HG03575 (cell line): ENCODE measurements around the gene CCDC8.
"Not testable (repeated sequence)": the region's sequence is repeated elsewhere in the genome, so short reads cannot be mapped to it uniquely, and the experiment has no call there.

Experiments used
- ATAC-seq: cut with Tn5 transposase; IDR thresholded peaks from one replicate; pipeline ENCODE4 v1.9.1; 2021; ENCODE audit not compliant: unreplicated experiment, insufficient number of reproducible peaks, low FRiP score; ENCODE audit errors: extremely low read depth

CCDC8 gene

GRCh38 chr19:46429999-46430398, 16.6 kb upstream of the CCDC8 start:
- no peak for ATAC-seq

GRCh38 chr19:46428239-46429135, 15.1 kb upstream of the CCDC8 start, which contains the start of gene PNMA8C:
Gene PNMA8C (minus strand): TSS chr19:46428936. CDS start chr19:46428359, 577 bp downstream.
- ATAC-seq: no peak

DNA sequence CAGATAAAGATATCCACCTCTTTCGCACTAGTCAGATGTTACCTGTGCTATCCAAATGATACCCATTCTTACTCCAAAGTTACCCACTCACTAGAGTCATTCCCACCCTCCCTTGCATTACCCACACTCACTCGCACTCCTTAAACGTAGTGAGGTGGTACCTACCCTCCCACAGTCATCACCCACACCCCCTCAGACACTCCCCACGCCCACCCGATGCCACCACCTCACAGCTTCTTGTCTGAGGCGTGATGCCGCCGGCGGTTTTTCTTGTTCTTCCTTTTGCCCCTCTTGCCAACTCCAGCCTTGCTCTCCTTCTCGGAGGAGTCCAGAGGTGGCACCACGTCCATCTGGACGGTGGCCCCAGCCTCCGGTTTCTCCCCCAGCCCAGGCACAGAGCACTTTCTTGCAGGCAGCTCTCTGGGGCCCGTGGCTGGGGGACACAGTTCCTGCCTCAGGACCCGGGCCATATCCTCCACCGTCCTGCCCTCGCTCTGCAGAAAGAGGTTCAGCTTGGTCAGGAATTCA, 14.2 kb upstream of the CCDC8 start:
- ATAC-seq: no peak

DNA sequence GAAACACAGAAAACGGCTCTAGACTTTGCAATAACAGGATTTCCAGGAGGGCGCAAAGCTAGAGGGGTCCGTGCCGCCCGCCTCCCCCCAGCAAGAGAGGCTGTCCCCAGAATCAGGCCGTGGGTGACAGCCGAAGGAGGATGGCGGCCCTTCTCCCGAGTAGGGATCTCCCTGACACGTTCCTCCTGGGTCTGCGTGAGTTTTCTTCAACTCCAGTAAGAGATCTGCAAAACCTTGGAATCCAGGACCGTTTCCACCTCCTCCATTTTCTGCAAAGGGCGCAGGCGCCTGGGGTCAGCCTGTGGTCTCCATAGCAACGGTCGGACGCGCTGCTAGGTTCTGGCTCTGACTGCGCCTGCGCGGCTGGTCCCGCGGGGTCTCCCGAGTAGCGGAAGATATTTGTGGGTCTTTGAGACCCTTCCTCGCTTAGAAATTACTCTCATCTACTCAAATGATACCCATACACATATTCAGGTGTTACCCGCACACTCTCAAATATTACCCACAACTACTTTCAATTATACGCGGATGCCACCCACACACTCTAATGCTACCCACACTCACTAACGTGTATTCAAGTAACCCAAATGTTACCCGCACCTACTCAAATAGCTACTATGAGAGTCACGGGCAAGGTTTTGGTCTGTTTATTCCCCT, 13.3 kb upstream of the CCDC8 start:
- no peak for ATAC-seq

DNA sequence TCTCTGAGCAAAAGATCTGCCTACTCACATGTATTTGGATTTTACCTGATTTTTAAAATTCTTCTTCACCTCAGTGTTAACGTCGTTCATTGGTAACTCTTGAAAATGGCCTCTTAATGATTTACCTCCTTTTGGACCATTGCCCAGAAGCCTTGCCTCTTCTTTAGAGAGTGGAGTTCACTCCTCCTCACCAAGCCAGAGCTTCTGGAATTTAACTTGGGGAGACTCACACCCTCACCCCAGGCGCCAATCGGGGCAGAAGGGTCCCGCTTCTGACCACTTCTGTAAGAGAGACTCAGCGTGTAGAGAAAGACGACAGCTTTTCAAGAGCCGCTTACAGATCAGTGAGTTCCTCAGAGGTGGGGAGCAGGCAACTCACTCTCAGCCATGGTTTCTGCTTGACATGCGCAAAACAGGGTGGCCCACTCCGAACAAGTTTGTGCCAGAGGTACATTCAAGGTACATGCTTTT, 12.7 kb upstream of the CCDC8 start:
- ATAC-seq: no peak

DNA sequence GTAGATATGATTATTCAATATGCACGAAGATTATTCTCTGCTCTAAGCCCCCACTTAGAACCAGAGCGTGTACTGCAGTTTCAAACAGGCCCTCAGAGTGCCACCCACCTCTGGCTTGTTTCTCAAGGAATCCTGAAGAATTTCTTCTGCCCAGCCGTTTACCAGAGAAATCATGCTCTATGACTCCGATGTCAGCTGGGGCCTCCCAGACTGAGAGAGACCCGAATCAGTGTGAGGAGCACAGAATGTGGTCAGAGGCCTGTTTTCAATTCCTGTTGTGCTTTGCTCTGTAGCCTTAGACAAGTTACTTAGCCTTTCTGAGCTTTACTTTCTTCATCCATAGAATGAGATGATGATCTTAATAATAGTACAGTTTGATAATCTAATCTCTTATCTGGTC, 9.8 kb upstream of the CCDC8 start:
- no peak for ATAC-seq

- ATAC-seq: no peak
Observed at GRCh38 chr19:46422344-46422743, 9.0 kb upstream of the CCDC8 start.

DNA sequence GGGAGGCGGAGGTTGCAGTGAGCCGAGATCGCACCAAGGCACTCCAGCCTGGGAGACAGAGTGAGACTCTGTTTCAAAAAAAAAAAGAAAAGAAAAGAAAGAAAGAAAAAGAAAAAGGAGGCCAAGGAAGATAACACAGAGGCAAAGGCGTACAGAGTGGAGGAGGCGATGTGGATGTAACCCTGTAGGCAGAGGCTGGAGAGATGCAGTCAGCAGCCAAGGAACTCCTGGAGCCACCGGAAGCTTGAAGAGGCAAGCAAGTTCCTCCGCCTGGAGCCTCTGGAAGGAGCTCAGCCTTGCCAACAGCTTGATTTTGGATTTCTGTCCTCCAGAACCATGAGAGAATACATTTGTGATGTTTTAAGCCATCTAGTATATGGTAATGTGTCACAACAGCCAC, 6.7 kb upstream of the CCDC8 start:
- ATAC-seq: no peak

DNA sequence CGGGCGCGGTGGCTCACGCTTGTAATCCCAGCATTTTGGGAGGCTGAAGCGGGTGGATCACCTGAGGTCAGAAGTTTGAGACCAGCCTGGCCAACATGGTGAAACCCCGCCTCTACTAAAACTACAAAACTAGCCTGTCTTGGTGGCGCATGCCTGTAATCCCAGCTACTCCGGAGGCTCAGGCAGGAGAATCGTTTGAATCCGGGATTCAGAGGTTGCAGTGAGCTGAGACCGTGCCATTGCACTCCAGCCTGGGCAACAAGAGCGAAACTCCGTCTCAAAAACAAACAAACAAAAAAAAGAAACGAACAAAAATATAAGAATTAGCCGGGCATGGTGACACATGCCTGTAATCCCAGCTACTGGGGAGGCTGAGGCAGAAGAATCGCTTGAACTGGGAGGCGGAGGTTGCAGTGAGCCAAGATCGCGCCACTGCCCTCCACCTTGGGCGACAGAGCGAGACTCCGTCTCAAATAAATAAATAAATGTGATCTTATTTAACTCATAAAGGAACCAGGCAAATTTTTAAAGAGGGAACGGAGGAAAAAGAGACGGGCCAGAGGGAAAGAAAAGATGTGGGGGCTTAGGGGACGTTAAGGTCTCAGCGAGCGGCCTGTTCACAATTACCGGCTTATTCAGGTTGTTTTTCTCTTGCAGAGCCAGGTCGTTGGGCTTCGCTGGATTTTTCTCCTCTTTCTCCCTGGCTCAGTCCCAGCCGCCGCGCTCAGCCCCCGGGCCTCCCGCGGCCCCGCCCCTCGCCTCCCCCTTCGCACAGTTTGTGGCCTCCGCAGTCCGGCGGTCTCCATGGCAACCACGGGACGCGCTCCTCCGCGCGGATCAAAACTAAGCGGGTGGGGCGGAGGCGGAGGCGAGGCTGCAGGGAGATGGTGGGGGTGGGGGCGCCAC, 2.7 kb upstream of the CCDC8 start:
- ATAC-seq: not testable (repeated sequence)

- ATAC-seq: not testable (repeated sequence)
Observed at GRCh38 chr19:46414899-46415298, 1.5 kb upstream of the CCDC8 start.

DNA sequence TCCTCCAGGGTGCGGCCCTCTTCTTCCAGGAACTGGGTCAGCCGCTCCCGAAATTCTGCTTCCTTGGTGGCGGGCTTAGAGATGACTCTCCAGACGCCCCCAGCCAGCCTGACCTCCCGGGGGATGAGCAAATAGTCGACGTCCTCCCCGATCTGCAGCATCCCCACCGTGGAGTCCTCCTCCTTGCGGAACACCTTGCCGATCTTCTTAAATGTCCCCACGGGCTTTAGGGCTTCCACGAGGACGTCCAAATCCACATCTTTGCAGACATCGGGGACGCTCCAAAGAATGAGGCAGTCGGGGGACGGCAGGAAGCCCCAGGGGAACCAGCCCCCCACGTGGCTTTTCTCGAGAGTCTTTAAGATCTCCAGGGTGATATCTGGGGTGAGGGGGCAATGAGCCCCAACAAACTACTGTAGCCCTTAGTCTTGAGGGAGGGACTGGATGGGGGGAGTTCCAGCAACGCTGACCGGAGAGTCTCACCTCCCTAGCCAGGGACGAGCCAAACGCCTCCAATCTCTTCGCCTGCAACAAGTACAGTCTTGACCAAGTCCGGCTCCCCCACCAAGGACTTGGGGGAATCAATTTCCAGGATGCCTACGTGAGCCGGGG, 608 bp downstream of the CCDC8 start:
- ATAC-seq: no peak

- ATAC-seq: no peak
Observed at GRCh38 chr19:46411925-46412649, 1.3 kb downstream of the CCDC8 start.

DNA sequence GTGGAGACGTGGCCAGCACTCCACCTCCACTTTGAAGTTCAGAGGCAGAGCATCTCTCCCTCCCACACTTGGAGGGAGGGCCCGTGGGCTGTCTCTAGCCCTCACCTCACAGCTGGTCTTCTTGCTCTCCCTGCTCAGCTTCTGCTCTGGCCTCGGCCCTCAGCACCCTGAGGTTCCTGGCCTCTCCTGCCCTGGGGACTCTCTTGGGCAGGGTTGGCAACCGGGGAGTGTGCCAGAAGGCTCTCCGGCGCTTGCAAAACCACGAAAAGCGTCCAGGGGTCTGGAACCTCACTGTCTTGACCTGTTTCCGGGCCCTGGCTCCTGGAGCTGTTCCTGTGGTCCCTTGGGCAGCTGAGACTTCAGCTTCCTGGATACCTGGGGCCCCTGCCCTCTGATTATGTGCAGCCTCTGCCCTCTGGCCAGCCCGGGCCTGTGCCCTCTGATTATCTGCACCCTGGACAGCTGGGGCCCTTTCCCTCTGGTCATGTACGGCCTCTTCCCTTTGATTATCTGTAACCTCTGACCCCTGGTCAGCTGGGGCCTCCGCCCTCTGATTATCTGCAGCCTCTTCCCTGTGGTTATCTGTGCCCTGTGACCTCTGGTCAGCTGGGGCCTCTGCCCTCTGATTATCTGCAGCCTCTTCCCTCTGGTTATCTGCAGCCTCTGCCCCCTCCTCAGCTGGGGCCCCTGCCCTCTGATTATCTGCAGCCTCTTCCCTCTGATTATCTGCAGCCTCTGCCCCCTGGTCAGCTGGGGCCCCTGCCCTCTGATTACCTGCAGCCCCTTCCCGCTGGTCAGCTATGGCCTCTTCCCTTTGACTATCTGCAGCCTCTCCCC, 2.1 kb downstream of the CCDC8 start:
- ATAC-seq: no peak

GRCh38 chr19:46410205-46411087, 2.9 kb downstream of the CCDC8 start:
- no peak for ATAC-seq

- no peak for ATAC-seq
Observed at GRCh38 chr19:46409191-46409590, 4.2 kb downstream of the CCDC8 start.

- ATAC-seq: no peak
Observed at GRCh38 chr19:46408664-46409039, 4.7 kb downstream of the CCDC8 start.
